HUES64 (cell line): Measurements from ENCODE around the gene LNX2.

ENCODE experiments used
- H3K27ac ChIP-seq: 2 replicates; pipeline ENCODE4 v1.7.0; 2013; ENCODE audit warnings: low read depth, low read length, inconsistent platforms
- H3K27me3 ChIP-seq: 2 replicates; pipeline ENCODE4 v1.6.1; 2013; ENCODE audit warnings: mild to moderate bottlenecking, low read length; ENCODE audit not compliant: insufficient read depth
- H3K36me3 ChIP-seq: 2 replicates; pipeline ENCODE4 v1.6.1; 2013; ENCODE audit warnings: mild to moderate bottlenecking, low read length; ENCODE audit not compliant: insufficient read depth
- H3K4me1 ChIP-seq: 2 replicates; pipeline ENCODE4 v1.6.1; 2013; ENCODE audit warnings: mild to moderate bottlenecking, low read length, moderate library complexity; ENCODE audit not compliant: insufficient read depth
- H3K4me3 ChIP-seq: 2 replicates; pipeline ENCODE4 v1.5.1; 2013; ENCODE audit warnings: mild to moderate bottlenecking, low read length, moderate library complexity
- H3K9ac ChIP-seq: 2 replicates; pipeline ENCODE4 v1.6.1; 2013; ENCODE audit warnings: mild to moderate bottlenecking, low read depth, low read length
- H3K9me3 ChIP-seq: 2 replicates; pipeline ENCODE4 v1.6.1; 2013; ENCODE audit warnings: low read depth, low read length; ENCODE audit not compliant: insufficient read depth
- WGBS: fragments of 150-250, 120-280 bp; methylation state at CpG from one replicate; pipeline ENCODE4 v1.1.7; 2013; ENCODE audit warnings: missing lambda C conversion rate; 5-methylcytosine and 5-hydroxymethylcytosine counted together

Gene LNX2

GRCh38 chr13:27556109-27556508 lies 64.2 kb downstream of the LNX2 start:
- H3K4me3 ChIP-seq: no peak overlapping the region
- H3K27ac ChIP-seq: no peak overlapping the region
- no peak overlapping the region for H3K9ac ChIP-seq
- no peaks in the 10 kb centered on the region for H3K27me3 ChIP-seq
- peaks cover 4% of the 10 kb centered on the region; the same call in 1 of the 2 replicates for H3K9me3 ChIP-seq
- H3K36me3 ChIP-seq: peaks cover 67% of the 10 kb centered on the region
- H3K4me1 ChIP-seq: no peaks in the 10 kb centered on the region
- WGBS: 85% methylated on average over 2 of the region's 2 CpGs

GRCh38 chr13:27551562-27551961 lies 68.8 kb downstream of the LNX2 start:
- Histone ChIP-seq H3K27ac (no peak overlapping the region), H3K4me1 (no peaks in the 10 kb centered on the region), H3K27me3 (no peaks in the 10 kb centered on the region), H3K36me3 (peaks cover 71% of the 10 kb centered on the region), H3K9ac (no peak overlapping the region), H3K4me3 (no peak overlapping the region), H3K9me3 (peaks cover 4% of the 10 kb centered on the region; the same call in 1 of the 2 replicates)
- 76% methylated on average over 3 of the region's 4 CpGs for WGBS

DNA sequence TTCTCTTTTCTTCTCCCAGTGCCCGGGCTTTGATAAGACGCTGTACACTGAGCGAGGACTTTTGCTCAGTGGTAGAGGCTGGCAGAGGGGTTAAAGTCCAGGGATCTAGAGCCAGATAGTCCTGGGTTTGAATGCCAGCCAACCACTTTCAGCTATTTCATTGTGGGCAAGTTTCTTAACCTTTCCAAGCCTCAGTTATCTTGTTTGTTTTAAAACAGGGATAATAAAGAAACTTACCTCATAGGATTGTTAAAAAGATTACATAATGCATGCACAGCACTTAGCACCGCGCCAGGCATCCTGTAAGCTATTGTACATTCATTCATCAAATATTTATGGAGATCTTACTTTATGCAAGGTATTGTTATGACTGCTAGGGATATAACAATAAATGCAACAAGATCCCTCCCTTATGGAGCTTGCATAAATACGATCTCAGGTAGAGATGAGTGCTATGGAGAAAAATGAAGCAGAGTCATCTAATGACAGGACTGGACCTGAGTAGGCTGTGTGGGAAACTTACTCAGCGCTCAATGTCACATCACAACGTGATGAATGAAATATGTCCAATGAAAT lies 70.8 kb downstream of the LNX2 start:
- H3K9ac ChIP-seq: no peak overlapping the region
- H3K27ac ChIP-seq: no peak overlapping the region
- no peaks in the 10 kb centered on the region for H3K4me1 ChIP-seq
- H3K27me3 ChIP-seq: no peaks in the 10 kb centered on the region
- WGBS: 95% methylated on average over 6 of the region's 8 CpGs
- H3K36me3 ChIP-seq: peaks cover 50% of the 10 kb centered on the region
- H3K4me3 ChIP-seq: no peak overlapping the region
- H3K9me3 ChIP-seq: no peaks in the 10 kb centered on the region

DNA sequence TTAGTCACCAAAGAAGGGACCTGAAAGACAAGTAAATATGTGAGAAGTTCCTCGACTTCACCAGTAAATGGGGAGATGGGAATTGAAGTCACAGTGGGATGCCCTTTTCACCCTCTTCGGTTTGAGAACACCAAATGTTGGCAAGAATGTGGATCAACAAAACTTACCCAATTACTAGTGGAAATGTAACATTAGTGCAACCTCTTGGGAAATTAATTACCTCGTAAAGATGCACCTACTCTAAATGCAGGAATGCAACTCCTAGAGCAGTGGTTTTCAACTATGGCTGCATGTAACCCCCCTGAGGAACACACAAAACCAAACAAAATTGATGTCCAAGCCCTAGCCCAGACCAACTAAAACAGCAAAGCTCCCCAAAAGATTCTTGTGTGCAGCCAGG lies 78.1 kb downstream of the LNX2 start:
- no peak overlapping the region for H3K9ac ChIP-seq
- H3K4me1 ChIP-seq: peaks cover 8% of the 10 kb centered on the region; the same call in 1 of the 2 replicates
- no peak overlapping the region for H3K27ac ChIP-seq
- no peaks in the 10 kb centered on the region for H3K9me3 ChIP-seq
- WGBS: 96% methylated on average over 3 of the region's 3 CpGs
- H3K4me3 ChIP-seq: no peak overlapping the region
- no peaks in the 10 kb centered on the region for H3K36me3 ChIP-seq
- no peaks in the 10 kb centered on the region for H3K27me3 ChIP-seq

DNA sequence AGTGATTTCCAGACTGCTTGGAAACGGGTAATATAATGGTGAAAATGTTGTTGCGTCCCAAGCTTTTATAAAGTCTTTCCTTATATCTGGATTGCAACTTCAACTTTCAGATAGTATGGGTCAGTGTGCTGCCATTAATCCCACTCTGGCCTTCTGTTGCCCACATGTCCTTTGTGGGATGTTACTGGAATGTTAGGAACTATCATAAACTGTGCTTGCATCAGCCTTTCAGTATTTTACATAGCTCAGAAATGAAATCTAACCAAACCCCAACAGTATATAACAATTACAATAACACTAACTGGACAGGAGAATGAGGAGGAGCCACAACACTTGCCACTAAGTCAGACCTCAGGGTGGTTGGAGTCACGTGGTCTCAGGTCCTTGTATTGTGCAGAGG lies 78.9 kb downstream of the LNX2 start:
- no peaks in the 10 kb centered on the region for H3K9me3 ChIP-seq
- H3K36me3 ChIP-seq: no peaks in the 10 kb centered on the region
- WGBS: 98% methylated on average over 3 of the region's 3 CpGs
- H3K4me3 ChIP-seq: no peak overlapping the region
- H3K4me1 ChIP-seq: peaks cover 8% of the 10 kb centered on the region; the same call in 1 of the 2 replicates
- no peaks in the 10 kb centered on the region for H3K27me3 ChIP-seq
- no peak overlapping the region for H3K27ac ChIP-seq
- H3K9ac ChIP-seq: no peak overlapping the region

DNA sequence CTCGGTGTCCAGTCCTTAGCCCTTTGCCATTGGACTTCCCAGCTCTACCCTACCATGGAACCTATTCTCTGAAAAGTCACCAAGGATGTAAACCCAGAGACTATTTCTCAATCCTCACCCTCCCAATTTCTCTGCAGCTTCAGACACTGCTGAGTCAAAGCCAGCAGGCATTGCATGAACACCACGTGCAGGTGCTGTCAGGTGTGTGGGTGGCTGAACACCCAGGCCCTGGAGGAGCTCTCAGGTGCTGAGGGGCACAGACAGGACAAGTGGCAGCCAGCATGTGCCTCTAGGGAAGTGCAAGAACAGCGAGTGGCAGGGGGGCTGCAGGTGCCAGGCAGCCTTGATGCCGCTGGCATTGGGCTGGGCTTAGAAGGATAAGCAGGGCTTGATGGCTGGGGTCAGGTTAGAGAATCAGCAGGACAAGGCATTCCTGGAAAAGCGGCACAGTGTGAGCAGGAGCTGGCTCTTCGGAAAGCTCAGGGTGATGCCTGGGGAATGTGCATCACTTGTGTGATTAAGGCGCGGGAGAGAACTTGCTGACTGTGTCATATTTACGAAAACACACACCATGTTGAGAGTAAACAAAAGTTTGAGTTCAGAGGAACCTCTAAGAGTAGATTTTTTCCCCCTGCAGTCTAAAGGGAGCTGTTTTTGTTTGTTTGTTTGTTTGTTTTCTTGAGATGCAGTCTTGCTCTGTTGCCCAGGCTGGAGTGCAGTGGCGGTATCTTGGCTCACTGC lies 83.8 kb downstream of the LNX2 start:
- Histone ChIP-seq H3K9me3 (no peaks in the 10 kb centered on the region), H3K4me3 (no peak overlapping the region), H3K27me3 (no peaks in the 10 kb centered on the region), H3K4me1 (peaks cover 8% of the 10 kb centered on the region; the same call in 1 of the 2 replicates), H3K27ac (no peak overlapping the region), H3K36me3 (no peaks in the 10 kb centered on the region), H3K9ac (no peak overlapping the region)
- 93% methylated on average over 10 of the region's 10 CpGs for WGBS

DNA sequence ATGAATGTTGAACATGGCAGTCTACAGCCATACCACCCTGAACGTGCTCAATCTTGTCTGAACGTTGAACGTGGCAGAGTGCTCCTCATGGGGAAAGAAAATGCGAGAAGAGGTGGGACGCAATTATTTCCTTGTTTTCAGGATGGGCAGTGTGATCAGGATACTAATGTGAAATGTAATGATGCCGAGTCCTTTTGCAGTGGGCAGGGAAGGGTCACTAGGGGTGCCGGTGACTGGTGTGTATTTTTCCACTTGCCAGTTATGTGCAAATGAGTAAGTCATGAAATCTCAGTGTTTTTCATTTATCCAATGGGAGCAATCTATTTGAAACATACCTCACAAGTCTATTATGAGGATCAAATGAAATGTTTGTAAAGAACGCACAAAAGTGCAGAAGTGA lies 84.8 kb downstream of the LNX2 start:
- Histone ChIP-seq H3K9me3 (no peaks in the 10 kb centered on the region), H3K27me3 (no peaks in the 10 kb centered on the region), H3K9ac (no peak overlapping the region), H3K36me3 (no peaks in the 10 kb centered on the region), H3K27ac (no peak overlapping the region), H3K4me3 (no peak overlapping the region), H3K4me1 (peaks cover 5% of the 10 kb centered on the region; the same call in 1 of the 2 replicates)
- 87% methylated on average over 8 of the region's 8 CpGs for WGBS

DNA sequence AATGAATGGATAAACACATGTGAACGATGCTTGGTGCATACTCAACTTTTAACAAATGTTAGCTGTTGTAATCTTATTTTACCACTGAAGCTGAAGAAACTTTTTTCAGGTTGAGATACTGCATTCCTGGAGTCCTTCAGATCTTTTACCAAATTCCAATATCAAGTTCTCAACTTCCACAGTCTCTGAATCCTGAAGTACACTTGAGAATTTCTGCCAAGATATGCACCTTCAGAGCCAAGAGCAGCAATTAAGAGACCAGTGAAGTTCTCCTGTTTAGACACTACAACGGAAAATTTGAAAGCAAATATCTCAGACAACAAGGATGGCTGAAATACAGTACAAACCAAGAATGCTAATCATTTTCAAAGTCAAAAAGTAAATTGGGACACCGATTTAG lies 85.3 kb downstream of the LNX2 start:
- no peaks in the 10 kb centered on the region for H3K4me1 ChIP-seq
- H3K4me3 ChIP-seq: no peak overlapping the region
- H3K9me3 ChIP-seq: no peaks in the 10 kb centered on the region
- H3K9ac ChIP-seq: no peak overlapping the region
- no peak overlapping the region for H3K27ac ChIP-seq
- H3K27me3 ChIP-seq: no peaks in the 10 kb centered on the region
- 93% methylated on average over 3 of the region's 3 CpGs for WGBS
- H3K36me3 ChIP-seq: no peaks in the 10 kb centered on the region

- Histone ChIP-seq H3K27ac (no peak overlapping the region), H3K9me3 (no peaks in the 10 kb centered on the region), H3K36me3 (no peaks in the 10 kb centered on the region), H3K4me3 (no peak overlapping the region), H3K4me1 (no peaks in the 10 kb centered on the region), H3K27me3 (no peaks in the 10 kb centered on the region), H3K9ac (no peak overlapping the region)
- 91% methylated on average over 10 of the region's 10 CpGs for WGBS
These were observed 86.0 kb downstream of the LNX2 start for GRCh38 chr13:27534108-27534980.

DNA sequence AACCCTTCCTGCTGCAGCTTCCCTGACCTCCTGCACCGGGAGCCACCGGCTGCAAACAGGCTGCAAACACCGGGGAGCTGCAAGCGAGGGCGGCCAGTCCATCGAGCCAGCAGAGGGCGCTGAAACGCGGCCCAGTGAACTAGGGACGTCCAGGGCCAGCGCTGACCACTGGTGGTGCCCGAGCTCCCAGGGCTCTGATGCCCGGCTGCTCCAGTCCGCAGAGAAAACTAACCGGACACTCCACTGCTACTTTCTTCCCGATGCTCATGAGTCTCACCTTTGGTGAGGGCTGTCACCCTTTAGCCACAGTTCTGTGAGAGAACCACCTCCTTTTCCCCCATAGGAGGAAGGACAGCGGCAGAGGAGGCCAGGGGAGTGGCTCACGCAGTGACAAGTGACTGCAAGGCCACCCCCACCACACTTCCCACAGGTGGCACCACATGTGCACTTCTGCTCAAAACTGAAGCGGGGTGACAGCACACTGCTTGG lies 87.1 kb downstream of the LNX2 start:
- WGBS: 17% methylated on average over 19 of the region's 19 CpGs
- H3K4me1 ChIP-seq: no peaks in the 10 kb centered on the region
- H3K27me3 ChIP-seq: no peaks in the 10 kb centered on the region
- H3K9me3 ChIP-seq: no peaks in the 10 kb centered on the region
- no peak overlapping the region for H3K4me3 ChIP-seq
- no peak overlapping the region for H3K9ac ChIP-seq
- H3K27ac ChIP-seq: no peak overlapping the region
- no peaks in the 10 kb centered on the region for H3K36me3 ChIP-seq

DNA sequence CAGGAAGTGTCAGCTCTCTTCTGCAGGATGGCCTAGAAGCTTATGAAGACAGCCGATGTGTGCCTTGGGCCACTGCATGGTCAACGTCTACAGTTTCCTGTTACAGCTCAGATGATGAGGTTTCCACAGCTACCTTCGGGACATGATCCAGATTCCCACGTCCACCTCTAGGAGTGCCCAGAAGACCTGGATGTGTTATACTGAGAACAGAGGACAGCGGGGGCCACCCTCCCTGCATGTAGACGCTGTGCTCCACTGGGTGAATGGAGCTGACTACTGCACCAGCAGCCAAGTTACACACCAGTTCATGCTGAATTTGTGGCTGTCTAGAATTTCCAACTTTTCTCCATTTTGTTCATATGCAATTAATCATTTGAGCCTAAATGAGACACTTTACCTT lies 91.4 kb downstream of the LNX2 start:
- Histone ChIP-seq H3K27me3 (no peaks in the 10 kb centered on the region), H3K9ac (no peak overlapping the region), H3K4me1 (no peaks in the 10 kb centered on the region), H3K36me3 (no peaks in the 10 kb centered on the region), H3K9me3 (no peaks in the 10 kb centered on the region), H3K4me3 (no peak overlapping the region), H3K27ac (no peak overlapping the region)
- WGBS: 96% methylated on average over 6 of the region's 6 CpGs
